Naive thymus-derived CD4-positive, alpha-beta T cell (primary cell): ENCODE results near the gene VRK3. TPM values are rescaled to one million over a fixed set of nuclear protein-coding genes. Genes with fewer than 3 reads are reported as not detected.

ENCODE experiments used
- ATAC-seq: fragments of 150-1000 bp; cut with Tn5 transposase; 2 replicates; pipeline ENCODE4 v1.10.0; 2021; ENCODE audit warnings: mild to moderate bottlenecking, moderate library complexity
- CTCF ChIA-PET: fragments of 350-600 bp; sonication (Branson Sonifier 250); formaldehyde crosslinking; loops from one replicate; lab custom pipeline; 2021; ENCODE audit warnings: antibody characterized with exemption; lab: Charles Lee
- POLR2A ChIA-PET: fragments of 350-600 bp; sonication (Branson Sonifier 250); formaldehyde crosslinking; loops from one replicate; lab custom pipeline; 2021; ENCODE audit warnings: antibody characterized with exemption, inconsistent platforms; lab: Charles Lee
- DNase-seq, 9 donors: peaks; one replicate each; pipeline versions ENCODE4 v3.0.0 to v3.0.0-alpha.2; 2020 to 2022; ENCODE audit warnings: mixed read lengths in 1 of 9
- H3K27ac ChIP-seq: one replicate; pipeline ENCODE4 v1.7.0; 2013; ENCODE audit warnings: mild to moderate bottlenecking, low read depth, low read length, moderate library complexity
- H3K27me3 ChIP-seq, 2 donors: one replicate each; pipeline ENCODE4 v1.7.0; 2013; ENCODE audit warnings: low read length in 2 of 2, mild to moderate bottlenecking in 2 of 2, moderate library complexity in 2 of 2; ENCODE audit not compliant: control insufficient read depth in 2 of 2, insufficient read depth in 2 of 2
- H3K36me3 ChIP-seq, 3 experiments: 1 replicate in 2 of 3; 2 replicates in 1 of 3; pipeline ENCODE4 v1.7.0; 2013; ENCODE audit warnings: low read length in 3 of 3, mild to moderate bottlenecking in 3 of 3, moderate library complexity in 1 of 3; ENCODE audit not compliant: insufficient read depth in 3 of 3, control insufficient read depth in 2 of 3
- H3K4me1 ChIP-seq, 2 donors: one replicate each; pipeline ENCODE4 v1.7.0; 2013; ENCODE audit warnings: low read length in 2 of 2, mild to moderate bottlenecking in 2 of 2, moderate library complexity in 1 of 2; ENCODE audit not compliant: control insufficient read depth in 2 of 2, insufficient read depth in 2 of 2
- H3K4me3 ChIP-seq: 2 replicates; pipeline ENCODE4 v1.7.0; 2013; ENCODE audit warnings: mild to moderate bottlenecking, low read length
- H3K9me3 ChIP-seq, 3 experiments: 1 replicate in 2 of 3; 2 replicates in 1 of 3; pipeline ENCODE4 v1.7.0; 2013; ENCODE audit warnings: low read length in 3 of 3; ENCODE audit not compliant: control insufficient read depth in 2 of 3
- H3K27ac Mint-ChIP-seq, 9 donors: one replicate each; pipeline ENCODE4 v1.8.0; 2020 to 2022; ENCODE audit warnings: mixed read lengths in 9 of 9, mild to moderate bottlenecking in 8 of 9, moderate library complexity in 5 of 9, inconsistent platforms in 2 of 9
- H3K27me3 Mint-ChIP-seq, 5 donors: one replicate each; pipeline ENCODE4 v1.8.0; 2021 to 2022; ENCODE audit warnings: mixed read lengths in 5 of 5, mild to moderate bottlenecking in 1 of 5
- H3K36me3 Mint-ChIP-seq, 5 donors: one replicate each; pipeline ENCODE4 v1.8.0; 2020 to 2022; ENCODE audit warnings: mixed read lengths in 5 of 5, mild to moderate bottlenecking in 3 of 5, inconsistent platforms in 1 of 5
- H3K4me1 Mint-ChIP-seq, 7 donors: one replicate each; pipeline ENCODE4 v1.8.0; 2020 to 2022; ENCODE audit warnings: mixed read lengths in 7 of 7, mild to moderate bottlenecking in 3 of 7, inconsistent platforms in 1 of 7
- H3K4me3 Mint-ChIP-seq, 10 donors: one replicate each; pipeline ENCODE4 v1.8.0; 2020 to 2022; ENCODE audit warnings: mild to moderate bottlenecking in 10 of 10, mixed read lengths in 10 of 10, moderate library complexity in 6 of 10, inconsistent platforms in 2 of 10
- H3K9me3 Mint-ChIP-seq, 11 donors: one replicate each; pipeline ENCODE4 v1.8.0; 2020 to 2022; ENCODE audit warnings: mixed read lengths in 11 of 11, mild to moderate bottlenecking in 4 of 11, inconsistent platforms in 1 of 11, moderate library complexity in 1 of 11
- intact Hi-C, 2 donors: fragments of 100-400 bp; cut with micrococcal nuclease; formaldehyde crosslinking; loops; one replicate each; pipeline ENCODE4 v1.15.1; 2023
- polyA plus RNA-seq, 2 donors: library from polyadenylated mRNA; unstranded; fragments of 300-500 nt; fragmentation: Illumina TruSeq; gene quantifications; one replicate each; pipeline ENCODE4 v1.2.3, GENCODE V29; 2021
- total RNA-seq, 6 experiments: library from RNA in 5 of 6; stranded (reverse) in 5 of 6; gene quantifications; 1 replicate in 5 of 6; 2 replicates in 1 of 6; pipeline ENCODE4 v1.2.3 and lab custom pipeline; 2021 to 2026

Gene VRK3
- total and polyA plus RNA-seq, 7 experiments from 2014 or later, result 70.6 to 121 (median 84.7) TPM

- no peaks in the 10 kb centered on the region for H3K4me1 ChIP-seq
- Mint-ChIP-seq H3K36me3 (peaks cover 8 to 45% (median 35%) of the 10 kb centered on the region in 5 donors), H3K9me3 (peaks cover 0 to 5% (median 0%) of the 10 kb centered on the region in 11 donors), H3K27ac (peak overlapping the region in 7 of 9 donors; percentile 8 to 87 (median 53)), H3K4me3 (peak overlapping the region in 3 of 10 donors; percentile 3 to 60 (median 35)), H3K27me3 (no peaks in the 10 kb centered on the region), H3K4me1 (peaks cover 0 to 7% (median 0%) of the 10 kb centered on the region in 7 donors)
- no peaks in the 10 kb centered on the region for H3K9me3 ChIP-seq
- peak; percentile 61 to 88 (median 80) for DNase-seq
- POLR2A ChIA-PET, result no interaction called here
- peak; percentile 95 for ATAC-seq
- CTCF ChIA-PET, result interaction anchor here (1.2 kb wide), 1 partner anchor 51 kb away, joined by 3 read pairs; no protein-coding TSS in a partner anchor
- H3K36me3 ChIP-seq, result peaks cover 3 to 62% (median 10%) of the 10 kb centered on the region in 3 experiments
- no peak overlapping the region for H3K4me3 ChIP-seq
- no peak overlapping the region for H3K27ac ChIP-seq
- intact Hi-C loops, result loop anchor here (1.0 to 10.0 kb wide), 4 partner anchors 38 to 122 kb away; partner anchors contain the start of genes VRK3 (in 2 of the 2) and PNKP (in 1 of the 2)
- no peaks in the 10 kb centered on the region for H3K27me3 ChIP-seq
These were observed 37.9 kb downstream of the VRK3 start for GRCh38 chr19:49987159-49987698.

GRCh38 chr19:49986354-49986753 lies 38.8 kb downstream of the VRK3 start:
- peak overlapping the region in 2 of 9 donors; percentile 5 to 34 for H3K27ac Mint-ChIP-seq
- peaks cover 8 to 48% (median 33%) of the 10 kb centered on the region in 5 donors for H3K36me3 Mint-ChIP-seq
- DNase-seq (no peak), ATAC-seq (no peak)
- no peaks in the 10 kb centered on the region for H3K27me3 Mint-ChIP-seq
- ChIA-PET CTCF (interaction anchor here (0.6 to 2.0 kb wide), 4 partner anchors 29 to 286 kb away, joined by 3 to 8 read pairs (median 4); no protein-coding TSS in a partner anchor), POLR2A (interaction anchor here (0.5 to 0.6 kb wide), 2 partner anchors 74 to 1043 kb away, joined by 4 to 5 read pairs; no protein-coding TSS in a partner anchor)
- no peaks in the 10 kb centered on the region for H3K9me3 ChIP-seq
- H3K4me3 Mint-ChIP-seq, result no peak overlapping the region
- H3K4me3 ChIP-seq, result no peak overlapping the region
- H3K9me3 Mint-ChIP-seq, result peaks cover 0 to 5% (median 0%) of the 10 kb centered on the region in 11 donors
- H3K4me1 ChIP-seq, result no peaks in the 10 kb centered on the region
- H3K4me1 Mint-ChIP-seq, result peaks cover 0 to 7% (median 0%) of the 10 kb centered on the region in 7 donors
- no peak overlapping the region for H3K27ac ChIP-seq
- peaks cover 0 to 64% (median 6%) of the 10 kb centered on the region in 3 experiments for H3K36me3 ChIP-seq
- H3K27me3 ChIP-seq, result no peaks in the 10 kb centered on the region
- intact Hi-C loops, result loop anchor here (2.0 to 10.0 kb wide), 2 partner anchors 38 to 122 kb away; partner anchors contain the start of genes PNKP (in 1 of the 2) and VRK3 (in 1 of the 2)

GRCh38 chr19:49985871-49986270 lies 39.3 kb downstream of the VRK3 start:
- no peak for ATAC-seq
- no peaks in the 10 kb centered on the region for H3K4me1 ChIP-seq
- CTCF ChIA-PET, result interaction anchor here (0.7 to 2.0 kb wide), 2 partner anchors 47 to 286 kb away, joined by 3 to 8 read pairs; no protein-coding TSS in a partner anchor
- DNase-seq, result no peak
- H3K4me3 ChIP-seq, result no peak overlapping the region
- no peak overlapping the region for H3K27ac ChIP-seq
- Mint-ChIP-seq H3K27me3 (no peaks in the 10 kb centered on the region), H3K9me3 (peaks cover 0 to 5% (median 0%) of the 10 kb centered on the region in 11 donors), H3K4me1 (peaks cover 0 to 7% (median 0%) of the 10 kb centered on the region in 7 donors), H3K4me3 (no peak overlapping the region), H3K27ac (peak overlapping the region in 2 of 9 donors; percentile 5 to 34), H3K36me3 (peaks cover 8 to 45% (median 28%) of the 10 kb centered on the region in 5 donors)
- intact Hi-C loops, result loop anchor here (2.0 to 10.0 kb wide), 2 partner anchors 39 to 121 kb away; partner anchors contain the start of genes PNKP (in 1 of the 2) and VRK3 (in 1 of the 2)
- peaks cover 0 to 59% (median 5%) of the 10 kb centered on the region in 3 experiments for H3K36me3 ChIP-seq
- H3K9me3 ChIP-seq, result no peaks in the 10 kb centered on the region
- POLR2A ChIA-PET, result interaction anchor here (0.6 to 1.6 kb wide), 2 partner anchors 56 to 1043 kb away, joined by 4 to 5 read pairs; partner anchors contain the start of genes ATF5 and NUP62
- no peaks in the 10 kb centered on the region for H3K27me3 ChIP-seq

GRCh38 chr19:49984491-49984890 lies 40.7 kb downstream of the VRK3 start:
- Histone ChIP-seq H3K9me3 (no peaks in the 10 kb centered on the region), H3K27ac (no peak overlapping the region), H3K36me3 (peaks cover 0 to 46% (median 3%) of the 10 kb centered on the region in 3 experiments), H3K27me3 (no peaks in the 10 kb centered on the region), H3K4me3 (no peak overlapping the region), H3K4me1 (no peaks in the 10 kb centered on the region)
- Mint-ChIP-seq H3K27me3 (no peaks in the 10 kb centered on the region), H3K9me3 (peaks cover 0 to 5% (median 0%) of the 10 kb centered on the region in 11 donors), H3K4me1 (peaks cover 0 to 7% (median 0%) of the 10 kb centered on the region in 7 donors), H3K36me3 (peaks cover 8 to 49% (median 27%) of the 10 kb centered on the region in 5 donors), H3K27ac (peak overlapping the region in 1 of 9 donors; percentile 25), H3K4me3 (no peak overlapping the region)
- POLR2A ChIA-PET, result interaction anchor here (0.6 to 1.6 kb wide), 2 partner anchors 11 to 55 kb away, joined by 3 to 5 read pairs; partner anchors contain the start of genes ATF5 and NUP62
- intact Hi-C loops, result loop anchor here in 1 of 2 donors (10.0 kb wide), 1 partner anchor 120 kb away; the partner anchor contains the start of gene PNKP
- ATAC-seq (no peak), DNase-seq (no peak)
- CTCF ChIA-PET, result interaction anchor here (0.7 to 2.0 kb wide), 3 partner anchors 8 to 47 kb away, joined by 3 to 8 read pairs (median 4); no protein-coding TSS in a partner anchor

GRCh38 chr19:49983645-49984229 lies 41.4 kb downstream of the VRK3 start:
- Mint-ChIP-seq H3K36me3 (peaks cover 8 to 41% (median 24%) of the 10 kb centered on the region in 5 donors), H3K27ac (no peak overlapping the region), H3K9me3 (peaks cover 0 to 5% (median 0%) of the 10 kb centered on the region in 11 donors), H3K27me3 (no peaks in the 10 kb centered on the region), H3K4me1 (peaks cover 0 to 7% (median 0%) of the 10 kb centered on the region in 7 donors), H3K4me3 (no peak overlapping the region)
- peak; percentile 73 for ATAC-seq
- Histone ChIP-seq H3K4me3 (no peak overlapping the region), H3K27me3 (no peaks in the 10 kb centered on the region), H3K36me3 (peaks cover 0 to 46% (median 3%) of the 10 kb centered on the region in 3 experiments), H3K9me3 (no peaks in the 10 kb centered on the region), H3K27ac (no peak overlapping the region), H3K4me1 (no peaks in the 10 kb centered on the region)
- DNase-seq, result peak; percentile 49 to 79 (median 67)
- POLR2A ChIA-PET, result no interaction called here
- CTCF ChIA-PET, result interaction anchor here (0.7 to 1.5 kb wide), 3 partner anchors 9 to 54 kb away, joined by 3 to 4 read pairs (median 3); partner anchors contain the start of gene NUP62
- intact Hi-C loops, result loop anchor here (1.0 to 10.0 kb wide), 2 partner anchors 46 to 119 kb away; partner anchors contain the start of gene PNKP (in 1 of the 2)
